DMS 273 treated with DMSO at 0.1 percent for 48 hours (cell line): Measurements from ENCODE around the gene CARM1.
A peak's percentile ranks its signal among the peaks of the same experiment; 100 is the strongest.

Source experiments
- DNase-seq: peaks from one replicate; lab custom pipeline; 2025; lab: John Stamatoyannopoulos, UW

The CARM1 gene

DNA sequence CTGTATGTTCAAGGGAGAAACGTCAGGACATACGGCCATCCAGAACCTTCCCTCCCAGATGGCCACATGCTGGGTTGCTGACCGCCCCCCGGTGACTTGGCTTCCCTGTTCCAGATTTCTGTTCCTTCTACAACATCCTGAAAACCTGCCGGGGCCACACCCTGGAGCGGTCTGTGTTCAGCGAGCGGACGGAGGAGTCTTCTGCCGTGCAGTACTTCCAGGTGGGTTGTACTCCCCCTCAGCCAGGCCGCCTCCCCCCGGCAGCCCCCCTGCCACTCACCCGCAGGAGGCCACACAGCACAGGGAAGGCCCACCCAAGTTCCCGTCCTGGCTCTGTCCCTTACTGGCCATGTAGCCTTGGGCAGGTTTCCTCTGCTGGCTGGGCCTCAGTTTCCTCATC, 36.6 kb downstream of the CARM1 start:
- no peak for DNase-seq

DNA sequence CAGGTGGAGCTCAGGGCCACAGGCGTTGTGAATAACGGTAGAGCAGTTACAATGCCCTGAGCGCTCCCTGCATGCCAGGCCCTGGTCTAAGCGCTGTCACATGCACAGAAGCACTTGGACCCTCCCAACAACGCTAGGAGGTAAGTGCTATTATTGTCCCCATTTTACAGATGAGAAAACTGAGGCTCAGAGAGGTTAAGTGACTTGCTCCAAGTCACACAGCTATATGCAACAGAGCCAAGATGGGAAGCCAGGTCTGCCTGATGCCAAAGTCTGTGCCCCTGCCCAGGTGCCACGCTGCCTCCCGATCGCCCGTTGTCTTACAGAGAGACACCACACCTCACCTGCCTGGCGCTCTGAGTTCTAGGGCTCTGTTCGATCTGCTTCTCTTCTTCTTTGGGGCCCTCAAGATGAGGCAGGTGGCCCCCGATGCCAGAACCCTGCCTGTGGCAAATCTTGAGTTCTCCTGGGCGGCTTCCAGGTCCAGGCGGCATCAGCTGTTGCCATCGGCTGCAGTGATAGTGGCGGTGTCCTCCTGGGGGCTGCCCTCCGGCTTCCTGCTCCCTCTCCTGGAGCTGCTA, 37.1 kb downstream of the CARM1 start:
- no peak for DNase-seq

DNA sequence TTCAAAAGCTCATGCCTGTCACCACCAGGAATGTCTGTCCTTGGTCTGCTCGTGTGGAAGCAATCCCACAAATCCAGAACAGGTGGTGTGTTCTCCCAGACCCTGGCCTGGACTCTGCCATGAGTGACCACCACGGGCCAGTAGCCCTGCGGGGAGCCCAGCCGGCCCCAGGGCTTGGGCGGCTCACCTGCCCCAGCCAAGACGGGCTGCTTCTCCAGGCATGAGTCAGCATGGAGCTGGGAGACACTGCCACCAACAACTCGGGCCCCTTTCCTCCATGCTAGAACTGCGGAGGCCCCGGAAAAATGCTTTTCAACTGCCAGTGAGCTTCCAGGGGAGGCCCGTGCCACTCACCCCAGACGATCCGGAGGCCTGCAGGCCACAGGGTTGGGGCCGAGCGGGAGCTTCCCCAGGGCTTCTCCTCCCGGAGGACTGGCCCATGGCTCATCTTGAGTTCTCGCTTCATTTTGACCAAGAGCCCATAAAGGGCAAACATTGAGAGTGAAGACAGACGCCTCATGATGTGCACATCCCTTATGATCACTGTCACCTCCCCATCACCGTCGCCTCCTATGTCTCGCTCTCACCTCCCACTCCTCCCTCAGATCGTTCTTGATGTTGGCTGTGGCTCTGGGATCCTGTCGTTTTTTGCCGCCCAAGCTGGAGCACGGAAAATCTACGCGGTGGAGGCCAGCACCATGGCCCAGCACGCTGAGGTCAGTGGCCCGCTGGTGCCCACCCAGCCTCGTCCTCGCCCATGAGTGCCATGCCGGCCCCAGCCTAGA, 40.4 kb downstream of the CARM1 start:
- no peak for DNase-seq

DNA sequence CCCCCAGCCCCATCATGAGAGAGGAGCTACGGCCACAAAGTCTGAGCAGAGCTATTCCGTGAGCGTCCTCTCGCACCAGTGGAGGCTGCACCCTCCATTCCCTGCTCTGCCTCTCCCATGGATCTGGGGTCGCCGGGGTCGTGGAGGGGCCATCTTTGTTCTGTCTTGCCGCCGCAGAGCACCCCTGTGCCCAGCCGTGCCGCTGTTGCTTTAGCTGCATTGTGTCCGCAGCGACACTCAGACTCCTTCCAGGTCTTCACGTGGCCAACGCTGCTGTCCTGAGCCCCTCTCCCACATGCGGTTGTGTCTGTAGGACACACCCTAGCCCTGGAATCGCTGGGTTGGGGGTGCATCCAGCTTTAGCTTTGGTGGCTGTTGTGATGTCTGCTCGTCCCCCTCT, 41.3 kb downstream of the CARM1 start:
- no peak for DNase-seq

DNA sequence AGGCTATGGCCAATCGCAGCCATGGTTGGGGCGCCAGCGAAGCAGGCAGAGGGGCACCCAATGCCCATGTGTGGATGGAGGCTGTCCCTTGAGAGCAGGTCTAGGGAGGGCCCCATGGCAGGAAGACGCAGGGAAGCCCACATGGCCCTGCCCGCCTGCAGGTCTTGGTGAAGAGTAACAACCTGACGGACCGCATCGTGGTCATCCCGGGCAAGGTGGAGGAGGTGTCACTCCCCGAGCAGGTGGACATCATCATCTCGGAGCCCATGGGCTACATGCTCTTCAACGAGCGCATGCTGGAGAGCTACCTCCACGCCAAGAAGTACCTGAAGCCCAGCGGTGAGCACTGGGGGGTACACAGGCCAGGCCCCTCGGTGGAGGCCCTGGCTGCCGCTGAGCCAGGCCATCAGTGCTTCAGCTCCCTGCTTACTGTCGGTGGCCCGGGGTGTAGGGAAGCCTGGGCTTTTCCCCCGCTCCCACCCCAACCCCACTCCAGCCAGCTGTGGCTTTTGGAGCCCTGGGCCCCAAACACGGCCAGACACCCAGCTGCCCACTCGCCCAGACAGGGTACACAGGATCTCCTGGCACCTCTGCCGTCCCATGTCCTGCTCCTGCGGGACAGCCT, 42.5 kb downstream of the CARM1 start:
- no peak for DNase-seq

DNA sequence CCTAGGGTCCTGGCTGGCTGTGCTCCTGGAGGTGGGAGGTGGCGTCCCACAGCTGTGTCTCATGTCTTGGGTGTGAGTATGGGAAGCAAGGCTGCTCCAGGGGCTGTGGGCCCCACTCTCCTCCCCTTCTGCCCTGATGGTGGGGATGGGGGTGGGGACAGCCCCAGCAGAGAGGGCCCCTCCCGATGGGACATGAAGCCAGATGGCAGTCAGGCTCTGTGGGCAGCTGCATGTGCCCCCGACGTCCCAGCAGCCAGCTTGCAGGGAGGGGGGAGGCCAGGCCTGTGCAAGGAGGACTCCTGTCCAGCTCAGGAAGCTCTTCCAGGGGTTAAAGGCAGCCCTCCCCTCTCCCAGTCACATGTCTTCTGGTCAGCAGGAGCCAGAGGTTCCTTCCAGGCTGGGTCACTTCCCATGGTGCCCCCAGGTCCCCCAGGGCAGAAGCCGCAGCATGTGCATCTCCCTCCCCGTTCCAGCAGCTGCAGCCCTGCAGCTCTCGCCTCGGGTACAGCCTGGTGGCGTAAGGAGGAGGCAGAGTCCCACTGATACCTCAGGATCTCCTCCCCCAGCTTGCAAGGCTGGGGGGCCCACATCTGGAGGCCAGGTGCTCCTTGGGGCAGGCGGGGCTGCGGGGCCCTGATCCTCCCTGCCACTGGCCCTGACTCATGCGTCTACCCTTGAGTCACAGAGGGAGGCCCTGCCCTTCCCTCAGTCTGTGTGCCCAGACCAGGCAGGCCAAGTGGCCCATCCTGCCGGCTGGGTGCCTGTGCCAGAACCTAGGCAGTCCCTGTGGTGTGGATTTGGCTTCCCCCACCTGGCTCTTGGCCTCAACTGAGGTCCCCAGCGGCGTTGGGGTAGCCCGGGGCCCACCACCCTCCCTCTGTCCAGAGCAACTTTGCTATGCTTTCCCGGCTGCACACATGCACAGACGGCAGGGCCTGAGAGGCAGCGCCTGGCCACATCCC, 44.1 kb downstream of the CARM1 start:
- peak; percentile 78 for DNase-seq

DNA sequence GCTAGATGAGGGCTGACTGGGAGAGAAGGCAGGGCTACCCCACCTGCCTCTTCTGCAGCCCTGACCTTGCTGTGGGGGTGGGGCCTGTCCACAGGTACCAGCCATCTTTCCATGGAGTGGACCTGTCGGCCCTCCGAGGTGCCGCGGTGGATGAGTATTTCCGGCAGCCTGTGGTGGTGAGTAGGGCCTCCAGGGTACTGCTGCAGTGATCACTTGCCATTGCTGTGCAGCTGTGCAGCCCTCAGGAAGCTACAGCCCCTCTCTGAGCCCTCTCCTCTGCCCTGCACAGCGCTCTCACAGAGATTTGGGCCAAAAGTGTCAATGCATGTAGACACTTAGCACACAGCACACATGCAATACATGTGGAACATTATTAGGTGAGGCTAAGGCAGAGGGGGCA, 45.2 kb downstream of the CARM1 start:
- DNase-seq, result no peak

DNA sequence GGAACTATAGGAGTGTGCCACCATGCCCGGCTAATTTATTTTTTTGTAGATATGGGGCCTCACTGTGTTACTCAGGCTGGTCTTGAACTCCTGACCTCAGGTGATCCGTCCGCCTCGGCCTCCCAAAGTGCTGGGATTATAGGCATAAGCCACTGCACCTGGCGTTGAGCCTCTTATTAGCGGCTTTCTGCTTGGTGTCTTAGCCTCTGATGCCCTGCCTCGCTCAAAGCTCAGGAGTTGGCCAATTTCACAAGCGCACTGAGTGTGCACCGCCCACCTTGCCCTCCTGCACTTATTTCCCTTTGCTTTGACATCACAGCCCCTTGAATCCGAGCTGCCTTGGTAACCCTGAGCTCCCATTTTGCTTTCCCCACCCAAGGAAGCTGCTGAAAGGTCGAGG, 47.0 kb downstream of the CARM1 start:
- no peak for DNase-seq

DNA sequence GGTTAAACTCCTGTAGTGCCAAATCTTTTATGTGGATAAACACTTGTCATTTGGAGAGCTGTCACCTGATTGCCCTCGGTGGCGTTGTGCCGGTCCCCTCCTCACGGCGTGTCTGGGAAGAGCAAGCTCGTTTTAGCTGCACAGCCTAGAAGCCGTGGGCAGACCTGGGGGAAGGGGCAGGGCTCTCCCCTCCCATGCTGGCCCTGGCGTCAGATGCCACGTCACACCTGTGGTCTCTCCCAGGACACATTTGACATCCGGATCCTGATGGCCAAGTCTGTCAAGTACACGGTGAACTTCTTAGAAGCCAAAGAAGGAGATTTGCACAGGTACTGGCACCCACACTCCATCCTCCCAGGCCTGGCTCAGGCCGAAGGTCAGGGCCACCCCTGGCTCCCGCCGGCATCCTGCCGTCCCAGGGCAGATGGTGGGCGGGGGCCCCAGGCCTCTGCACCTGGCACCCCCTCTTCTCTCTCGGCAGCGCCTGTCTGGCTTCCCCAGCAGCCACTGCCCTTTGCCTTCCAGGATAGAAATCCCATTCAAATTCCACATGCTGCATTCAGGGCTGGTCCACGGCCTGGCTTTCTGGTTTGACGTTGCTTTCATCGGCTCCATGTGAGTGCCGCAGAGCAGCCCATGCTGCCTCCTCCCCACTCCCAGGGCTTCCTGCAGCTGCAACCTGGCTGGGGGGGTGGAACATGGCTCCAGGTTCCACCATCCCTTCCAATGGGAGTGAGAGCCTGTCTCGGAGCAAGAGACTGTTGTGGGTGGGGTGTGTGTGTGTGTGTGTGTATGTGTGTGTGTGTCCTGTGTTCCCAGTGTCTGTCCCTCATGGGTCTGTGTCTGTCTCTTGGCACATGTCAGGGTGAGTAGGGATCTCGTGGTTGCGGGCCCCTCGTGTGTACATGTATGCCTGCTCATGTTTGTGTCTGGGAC, 48.3 kb downstream of the CARM1 start:
- no peak for DNase-seq

DNA sequence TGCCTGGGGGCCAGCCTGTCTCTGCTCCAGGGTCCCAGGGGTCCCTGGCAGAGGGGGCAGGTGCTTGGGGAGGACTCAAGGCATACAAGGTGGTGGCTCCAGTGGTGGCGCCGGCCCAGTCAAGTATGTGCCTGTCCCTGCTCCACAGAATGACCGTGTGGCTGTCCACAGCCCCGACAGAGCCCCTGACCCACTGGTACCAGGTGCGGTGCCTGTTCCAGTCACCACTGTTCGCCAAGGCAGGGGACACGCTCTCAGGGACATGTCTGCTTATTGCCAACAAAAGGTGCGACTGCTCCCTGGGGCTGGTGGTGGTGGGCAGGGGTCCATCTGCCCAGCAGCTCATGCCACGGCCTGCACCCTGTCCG, 48.9 kb downstream of the CARM1 start:
- no peak for DNase-seq

DNA sequence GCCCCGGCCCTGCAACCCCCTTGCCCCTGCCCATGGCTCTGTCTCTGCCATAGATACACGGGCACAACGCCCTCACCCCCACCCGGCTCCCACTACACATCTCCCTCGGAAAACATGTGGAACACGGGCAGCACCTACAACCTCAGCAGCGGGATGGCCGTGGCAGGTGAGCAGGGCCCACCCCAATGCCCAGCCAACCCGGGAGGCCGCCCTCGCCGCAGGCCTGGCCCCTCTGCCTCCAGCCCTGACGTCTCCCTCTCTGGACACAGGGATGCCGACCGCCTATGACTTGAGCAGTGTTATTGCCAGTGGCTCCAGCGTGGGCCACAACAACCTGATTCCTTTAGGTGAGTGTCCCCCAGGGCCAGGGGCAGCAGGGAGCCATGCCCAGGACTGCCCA, 49.4 kb downstream of the CARM1 start:
- no peak for DNase-seq

DNA sequence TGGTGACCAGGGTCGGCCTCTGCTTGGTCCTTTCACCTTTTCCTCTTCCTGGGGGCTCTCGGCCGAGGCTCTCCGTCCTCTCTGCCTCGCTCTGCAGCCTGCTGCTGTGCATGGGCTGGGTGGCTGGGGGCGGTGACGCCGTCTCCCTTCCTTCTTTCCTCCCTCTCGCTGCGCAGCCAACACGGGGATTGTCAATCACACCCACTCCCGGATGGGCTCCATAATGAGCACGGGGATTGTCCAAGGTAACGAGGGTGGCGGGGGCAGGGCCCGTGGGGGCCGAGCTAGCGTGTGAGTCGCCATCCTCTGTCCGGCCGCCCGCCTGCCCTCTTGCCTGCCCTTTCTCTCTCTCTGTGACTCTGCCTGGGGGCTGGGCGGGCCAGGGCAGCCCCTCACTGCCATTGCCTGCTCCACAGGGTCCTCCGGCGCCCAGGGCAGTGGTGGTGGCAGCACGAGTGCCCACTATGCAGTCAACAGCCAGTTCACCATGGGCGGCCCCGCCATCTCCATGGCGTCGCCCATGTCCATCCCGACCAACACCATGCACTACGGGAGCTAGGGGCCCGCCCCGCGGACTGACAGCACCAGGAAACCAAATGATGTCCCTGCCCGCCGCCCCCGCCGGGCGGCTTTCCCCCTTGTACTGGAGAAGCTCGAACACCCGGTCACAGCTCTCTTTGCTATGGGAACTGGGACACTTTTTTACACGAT, 50.0 kb downstream of the CARM1 start:
- DNase-seq, result no peak

DNA sequence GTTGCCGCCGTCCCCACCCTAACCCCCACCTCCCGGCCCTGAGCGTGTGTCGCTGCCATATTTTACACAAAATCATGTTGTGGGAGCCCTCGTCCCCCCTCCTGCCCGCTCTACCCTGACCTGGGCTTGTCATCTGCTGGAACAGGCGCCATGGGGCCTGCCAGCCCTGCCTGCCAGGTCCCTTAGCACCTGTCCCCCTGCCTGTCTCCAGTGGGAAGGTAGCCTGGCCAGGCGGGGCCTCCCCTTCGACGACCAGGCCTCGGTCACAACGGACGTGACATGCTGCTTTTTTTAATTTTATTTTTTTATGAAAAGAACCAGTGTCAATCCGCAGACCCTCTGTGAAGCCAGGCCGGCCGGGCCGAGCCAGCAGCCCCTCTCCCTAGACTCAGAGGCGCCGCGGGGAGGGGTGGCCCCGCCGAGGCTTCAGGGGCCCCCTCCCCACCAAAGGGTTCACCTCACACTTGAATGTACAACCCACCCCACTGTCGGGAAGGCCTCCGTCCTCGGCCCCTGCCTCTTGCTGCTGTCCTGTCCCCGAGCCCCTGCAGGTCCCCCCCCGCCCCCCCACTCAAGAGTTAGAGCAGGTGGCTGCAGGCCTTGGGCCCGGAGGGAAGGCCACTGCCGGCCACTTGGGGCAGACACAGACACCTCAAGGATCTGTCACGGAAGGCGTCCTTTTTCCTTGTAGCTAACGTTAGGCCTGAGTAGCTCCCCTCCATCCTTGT, 50.7 kb downstream of the CARM1 start:
- DNase-seq, result no peak

DNA sequence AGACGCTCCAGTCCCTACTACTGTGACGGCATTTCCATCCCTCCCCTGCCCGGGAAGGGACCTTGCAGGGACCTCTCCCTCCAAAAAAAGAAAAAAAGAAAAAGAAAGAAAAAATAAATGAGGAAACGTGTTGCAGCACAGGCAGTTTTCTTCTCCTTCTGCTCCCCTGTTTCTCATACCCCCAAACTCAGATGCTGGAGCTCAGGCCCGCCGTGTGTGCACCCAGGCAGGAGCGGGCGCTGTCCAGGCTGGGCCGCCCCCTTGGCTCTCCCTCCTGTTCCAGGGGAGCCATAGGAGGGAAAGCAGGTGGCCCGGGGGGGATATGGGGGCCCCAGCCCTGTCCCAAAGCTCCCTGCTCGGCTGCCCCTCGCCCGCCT, 51.3 kb downstream of the CARM1 start:
- DNase-seq, result no peak

DNA sequence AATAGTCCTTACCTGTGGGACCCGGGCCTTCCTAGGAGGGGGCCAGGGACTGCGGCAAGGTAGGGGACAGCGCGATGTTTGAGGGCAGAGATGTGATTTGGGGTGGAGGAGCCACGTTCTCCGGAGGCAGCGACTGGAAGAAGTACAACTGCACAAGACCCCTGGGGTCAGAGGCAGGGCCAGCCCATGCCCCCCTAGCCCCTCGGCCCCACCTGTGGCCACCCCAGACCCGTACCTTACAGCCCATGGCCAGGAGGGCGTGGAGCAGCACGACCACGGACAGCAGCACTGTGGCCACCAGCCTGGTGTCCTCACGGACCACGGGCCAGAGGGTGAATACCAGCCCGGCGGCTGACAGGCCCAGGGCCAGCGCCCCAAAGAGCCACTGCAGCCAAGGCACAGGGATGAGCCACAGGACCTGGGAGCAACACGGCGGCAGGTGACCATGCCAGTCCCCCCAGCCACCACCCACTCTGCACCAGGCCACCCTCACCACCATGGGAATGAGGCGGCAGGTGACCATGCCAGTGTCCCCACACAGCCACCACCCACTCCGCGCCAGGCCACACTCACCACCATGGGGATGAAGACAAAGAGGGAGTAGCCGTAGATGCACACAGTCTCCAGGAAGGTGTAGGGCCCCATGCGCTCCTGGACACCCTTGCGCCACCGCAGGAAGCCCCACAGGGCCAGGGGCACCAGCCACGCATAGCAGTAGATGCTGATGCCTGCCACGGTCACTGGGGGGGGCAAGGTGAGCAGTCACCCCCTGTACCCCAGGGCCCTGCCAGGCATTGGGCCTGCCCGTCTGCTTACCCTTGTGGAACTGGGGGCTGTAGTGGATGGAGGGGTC, 52.1 kb downstream of the CARM1 start:
- no peak for DNase-seq

DNA sequence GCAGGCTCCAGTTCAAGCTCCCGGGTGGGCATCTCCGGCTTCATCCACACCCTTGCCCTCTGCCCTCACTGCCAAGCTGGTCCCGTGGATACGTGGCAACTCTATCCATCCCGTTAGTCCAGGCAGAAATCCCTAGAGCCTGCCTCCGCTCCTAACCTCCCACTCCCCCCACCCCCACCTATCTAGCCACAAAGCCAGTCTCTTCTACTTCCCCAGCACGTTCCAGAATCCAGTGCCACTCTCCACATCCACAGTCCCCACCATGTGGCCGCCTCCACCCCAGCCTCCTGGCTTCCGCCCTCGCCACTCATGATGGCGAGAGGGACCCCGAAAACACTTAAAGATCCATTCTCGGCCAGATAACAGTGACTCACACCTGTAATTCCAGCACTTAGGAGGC, 53.2 kb downstream of the CARM1 start:
- DNase-seq, result no peak

DNA sequence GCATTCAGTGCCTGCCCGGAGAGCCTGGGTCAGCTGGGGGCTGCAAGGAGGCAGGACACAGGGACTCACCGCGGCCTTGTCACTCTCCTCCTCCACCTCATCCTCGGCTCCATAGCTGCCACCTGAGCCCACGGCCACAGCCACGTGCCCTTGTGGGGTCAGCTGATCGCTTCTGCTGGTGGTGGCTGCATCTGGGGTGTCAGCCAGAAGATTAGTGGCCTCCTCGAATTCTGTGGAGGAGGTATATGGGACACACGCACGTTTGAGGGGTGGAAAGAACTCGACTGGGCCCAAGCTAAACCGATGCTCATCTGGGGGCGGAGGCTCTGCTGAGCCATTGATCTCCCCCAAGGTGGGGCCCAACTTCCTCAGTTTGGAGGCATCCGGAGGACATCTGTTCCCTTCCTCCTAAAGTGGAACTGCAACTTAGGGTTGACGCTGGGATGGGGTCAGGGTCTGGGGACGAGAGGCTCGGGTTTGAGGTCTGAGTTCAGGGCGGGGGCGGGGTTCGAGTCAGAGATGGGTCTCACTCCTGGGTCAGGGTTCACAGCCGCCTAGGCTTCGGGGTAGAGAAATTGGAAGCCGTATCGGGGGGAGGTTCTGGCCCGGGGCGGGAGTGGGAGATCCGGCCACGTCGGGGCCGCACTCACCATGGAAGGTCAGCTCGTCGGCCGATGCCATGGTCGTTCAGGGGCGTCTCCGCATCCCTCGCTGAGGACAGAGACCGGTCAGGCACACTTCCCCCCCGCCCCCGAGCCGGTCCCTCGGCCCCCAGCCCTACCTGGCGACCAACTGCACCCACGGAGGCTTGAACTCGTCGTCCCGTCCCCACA, 56.6 kb downstream of the CARM1 start:
- no peak for DNase-seq
